Osteoblast (primary cell): ENCODE data around the gene CLINT1. TPM values are rescaled to one million over a fixed set of nuclear protein-coding genes. Genes with fewer than 3 reads are reported as not detected.

Experiments
- DNase-seq: peaks from one replicate; pipeline ENCODE4 v3.0.0; 2011; ENCODE audit warnings: low spot score, mixed read lengths; ENCODE audit not compliant: insufficient read length; ENCODE audit errors: missing footprints
- H2AFZ ChIP-seq: 2 replicates; pipeline ENCODE4 v1.6.0; 2011; ENCODE audit warnings: mild to moderate bottlenecking, low read length
- H3K27ac ChIP-seq: 2 replicates; pipeline ENCODE4 v1.5.1; 2011; ENCODE audit warnings: mild to moderate bottlenecking, low read depth, low read length, moderate library complexity
- H3K27me3 ChIP-seq: 2 replicates; pipeline ENCODE4 v1.6.0; 2012; ENCODE audit warnings: mild to moderate bottlenecking, control low read depth, inconsistent platforms, low read length, moderate library complexity; ENCODE audit not compliant: insufficient read depth
- H3K36me3 ChIP-seq: 2 replicates; pipeline ENCODE4 v1.5.1; 2011; ENCODE audit warnings: mild to moderate bottlenecking, low read length, control low read depth, moderate library complexity; ENCODE audit not compliant: insufficient read depth
- H3K4me1 ChIP-seq: 2 replicates; pipeline ENCODE4 v1.5.1; 2011; ENCODE audit warnings: mild to moderate bottlenecking, low read length, control low read depth, moderate library complexity; ENCODE audit not compliant: insufficient read depth
- H3K4me2 ChIP-seq: 2 replicates; pipeline ENCODE4 v1.6.0; 2011; ENCODE audit warnings: mild to moderate bottlenecking, low read length; ENCODE audit not compliant: insufficient read depth
- H3K4me3 ChIP-seq: fragments of 200-600 bp; sonication (generic); 3 replicates; pipeline ENCODE4 v1.5.1; 2012; ENCODE audit warnings: mild to moderate bottlenecking, low read length, inconsistent platforms; ENCODE audit not compliant: insufficient read depth
- H3K79me2 ChIP-seq: 2 replicates; pipeline ENCODE4 v1.6.0; 2012; ENCODE audit warnings: mild to moderate bottlenecking, low read length, control low read depth, inconsistent platforms; ENCODE audit not compliant: insufficient read depth
- H3K9me3 ChIP-seq: 2 replicates; pipeline ENCODE4 v1.5.1; 2011; ENCODE audit warnings: low read depth, low read length, control low read depth
- H4K20me1 ChIP-seq: 2 replicates; pipeline ENCODE4 v1.6.0; 2012; ENCODE audit warnings: mild to moderate bottlenecking, low read length, control low read depth; ENCODE audit not compliant: insufficient read depth
- total RNA-seq: library from RNA; depleted of rRNA; stranded (reverse); fragments of >200 nt; gene quantifications from 2 replicates; pipeline ENCODE4 v1.2.3, GENCODE V29; 2012
- TF ChIP-seq, protein P1 (sequence below): IDR thresholded peaks from 2 replicates; pipeline ENCODE4 v1.5.1; 2011; ENCODE audit warnings: mild to moderate bottlenecking, low read depth, low read length, moderate library complexity; ENCODE audit errors: extremely low read depth

Gene CLINT1
- total RNA-seq, 1 donor: 85.4 TPM

DNA sequence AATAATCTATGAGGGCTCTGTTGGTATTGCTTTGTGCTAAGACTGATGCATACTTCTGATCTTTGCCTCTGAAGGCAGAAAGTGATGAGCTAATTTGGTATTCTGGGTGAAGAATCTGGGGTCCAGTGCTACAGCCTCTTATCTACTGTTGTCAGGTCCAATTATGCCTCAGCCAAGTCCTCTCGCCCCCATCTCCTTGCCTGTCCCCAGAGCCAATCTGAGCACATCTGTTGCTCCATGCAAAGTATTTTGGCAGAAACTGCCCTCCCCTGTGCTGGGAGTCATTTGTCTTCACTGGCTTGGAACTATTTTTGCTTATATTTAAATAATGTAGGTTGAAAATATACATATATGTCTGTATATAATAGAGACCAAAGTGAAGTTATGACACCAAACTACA is 92.0 kb downstream of the CLINT1 start:
- Histone ChIP-seq H3K36me3 (no peaks in the 10 kb centered on the region), H3K4me3 (no peak overlapping the region), H2AFZ (no peak overlapping the region), H3K79me2 (no peaks in the 10 kb centered on the region), H3K4me1 (no peaks in the 10 kb centered on the region), H3K27ac (no peak overlapping the region), H3K4me2 (no peak overlapping the region), H3K9me3 (no peaks in the 10 kb centered on the region), H3K27me3 (peaks cover 5% of the 10 kb centered on the region), H4K20me1 (no peaks in the 10 kb centered on the region)
- no peak for DNase-seq
- TF ChIP-seq, protein P1, sequence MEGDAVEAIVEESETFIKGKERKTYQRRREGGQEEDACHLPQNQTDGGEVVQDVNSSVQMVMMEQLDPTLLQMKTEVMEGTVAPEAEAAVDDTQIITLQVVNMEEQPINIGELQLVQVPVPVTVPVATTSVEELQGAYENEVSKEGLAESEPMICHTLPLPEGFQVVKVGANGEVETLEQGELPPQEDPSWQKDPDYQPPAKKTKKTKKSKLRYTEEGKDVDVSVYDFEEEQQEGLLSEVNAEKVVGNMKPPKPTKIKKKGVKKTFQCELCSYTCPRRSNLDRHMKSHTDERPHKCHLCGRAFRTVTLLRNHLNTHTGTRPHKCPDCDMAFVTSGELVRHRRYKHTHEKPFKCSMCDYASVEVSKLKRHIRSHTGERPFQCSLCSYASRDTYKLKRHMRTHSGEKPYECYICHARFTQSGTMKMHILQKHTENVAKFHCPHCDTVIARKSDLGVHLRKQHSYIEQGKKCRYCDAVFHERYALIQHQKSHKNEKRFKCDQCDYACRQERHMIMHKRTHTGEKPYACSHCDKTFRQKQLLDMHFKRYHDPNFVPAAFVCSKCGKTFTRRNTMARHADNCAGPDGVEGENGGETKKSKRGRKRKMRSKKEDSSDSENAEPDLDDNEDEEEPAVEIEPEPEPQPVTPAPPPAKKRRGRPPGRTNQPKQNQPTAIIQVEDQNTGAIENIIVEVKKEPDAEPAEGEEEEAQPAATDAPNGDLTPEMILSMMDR: no peak

DNA sequence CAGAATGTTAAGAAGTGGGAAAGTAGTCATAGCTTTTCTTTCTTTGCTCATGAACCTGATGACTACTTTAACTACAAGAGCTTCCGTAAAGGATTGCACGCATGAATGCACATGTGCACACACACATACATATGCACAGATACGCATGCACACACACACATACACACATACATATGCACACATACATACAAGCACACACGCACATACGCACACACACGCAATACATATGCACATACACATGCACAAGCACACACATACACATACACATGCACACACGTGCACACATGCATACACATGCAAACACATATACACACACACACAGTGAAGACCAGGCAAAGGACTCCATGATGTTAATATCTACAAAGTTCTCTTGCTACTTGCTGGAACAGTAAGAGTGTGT is 92.5 kb downstream of the CLINT1 start:
- no peak for DNase-seq
- no peak overlapping the region for H3K4me2 ChIP-seq
- no peak overlapping the region for H3K27ac ChIP-seq
- peaks cover 4% of the 10 kb centered on the region for H3K27me3 ChIP-seq
- no peaks in the 10 kb centered on the region for H3K36me3 ChIP-seq
- no peaks in the 10 kb centered on the region for H4K20me1 ChIP-seq
- H3K4me3 ChIP-seq: no peak overlapping the region
- H3K9me3 ChIP-seq: no peaks in the 10 kb centered on the region
- H3K4me1 ChIP-seq: no peaks in the 10 kb centered on the region
- H2AFZ ChIP-seq: no peak overlapping the region
- H3K79me2 ChIP-seq: no peaks in the 10 kb centered on the region
- TF ChIP-seq, protein P1: no peak

DNA sequence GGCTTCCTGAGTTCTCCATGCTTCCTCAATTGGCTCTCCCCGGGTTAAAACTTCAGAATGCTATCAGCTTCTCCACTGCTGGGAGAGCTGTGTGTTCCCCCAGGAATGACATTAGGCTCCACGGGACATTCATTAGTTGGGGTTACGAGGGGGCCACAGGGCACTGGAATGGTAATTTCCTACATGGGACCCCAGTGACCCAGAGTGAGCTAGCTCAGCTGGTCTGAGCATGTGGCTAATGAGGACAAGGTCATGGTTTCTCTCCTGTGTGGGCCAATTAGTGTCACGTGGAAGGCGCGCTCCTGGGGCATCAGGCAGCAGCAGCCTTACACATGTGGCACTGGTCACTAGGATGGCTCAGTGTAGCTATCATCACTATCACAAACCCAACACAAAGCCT is 94.4 kb downstream of the CLINT1 start:
- H3K4me1 ChIP-seq: no peaks in the 10 kb centered on the region
- no peaks in the 10 kb centered on the region for H3K27me3 ChIP-seq
- no peak overlapping the region for H3K4me2 ChIP-seq
- no peak overlapping the region for H3K27ac ChIP-seq
- H3K79me2 ChIP-seq: no peaks in the 10 kb centered on the region
- H4K20me1 ChIP-seq: no peaks in the 10 kb centered on the region
- DNase-seq: no peak
- H3K4me3 ChIP-seq: no peak overlapping the region
- no peaks in the 10 kb centered on the region for H3K36me3 ChIP-seq
- no peaks in the 10 kb centered on the region for H3K9me3 ChIP-seq
- TF ChIP-seq, protein P1: no peak
- no peak overlapping the region for H2AFZ ChIP-seq

DNA sequence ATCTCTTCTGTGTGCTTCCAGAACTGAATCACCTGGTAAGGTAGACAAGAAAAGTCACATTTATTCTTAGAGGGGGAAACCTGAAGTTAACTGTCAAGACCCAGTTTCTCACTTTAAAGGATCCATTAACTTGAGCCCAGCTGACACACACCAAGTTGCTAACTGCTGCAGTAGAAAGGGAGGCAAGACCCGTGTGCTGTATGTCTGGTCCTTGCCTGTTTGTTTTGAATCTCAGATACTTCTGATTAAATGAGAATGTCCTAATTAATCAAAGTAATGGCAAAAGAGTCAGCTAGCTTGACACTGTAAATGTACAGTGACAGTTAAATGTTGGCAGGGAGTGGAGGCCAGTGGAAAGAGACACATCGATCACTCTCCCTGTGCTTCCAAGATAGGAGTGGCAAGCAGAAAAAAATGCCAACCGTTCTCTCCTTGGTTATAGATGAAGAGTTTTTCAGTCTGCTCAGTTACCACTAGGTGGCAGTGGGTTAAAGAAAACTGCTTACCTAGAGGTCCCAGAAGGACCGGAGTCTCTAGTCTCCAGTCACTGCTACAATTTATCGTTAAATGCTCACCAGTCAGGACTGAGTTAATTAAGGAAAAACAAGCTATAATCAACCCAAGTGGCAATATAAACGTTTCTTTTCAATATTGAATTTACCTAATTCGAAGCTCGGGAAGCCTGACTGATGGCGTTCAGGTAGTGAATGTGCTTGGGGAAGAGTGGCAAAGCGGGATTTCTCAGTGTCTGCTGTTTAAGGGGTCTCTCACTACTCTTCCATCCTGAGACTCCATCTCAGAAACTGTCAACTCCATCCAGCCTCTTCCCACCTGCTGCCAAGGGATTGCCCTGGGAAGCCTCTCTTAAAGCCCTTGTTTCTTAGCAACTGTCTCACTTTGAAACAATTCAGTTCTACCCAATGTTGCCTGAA is 97.0 kb downstream of the CLINT1 start:
- no peak overlapping the region for H2AFZ ChIP-seq
- TF ChIP-seq, protein P1: peak; percentile 86

More for the DNA sequence above, 97.0 kb downstream of the CLINT1 start:
- DNase-seq: no peak
- Histone ChIP-seq H3K4me3 (no peak overlapping the region), H3K36me3 (no peaks in the 10 kb centered on the region), H3K4me1 (no peaks in the 10 kb centered on the region), H3K27ac (no peak overlapping the region), H3K9me3 (no peaks in the 10 kb centered on the region), H4K20me1 (no peaks in the 10 kb centered on the region), H3K27me3 (no peaks in the 10 kb centered on the region), H3K4me2 (peak overlapping the region; percentile 33), H3K79me2 (no peaks in the 10 kb centered on the region)
